Right lobe of liver (tissue), 6 donors: ENCODE results near the gene PRDM8. TPM values are rescaled to one million over a fixed set of nuclear protein-coding genes. Genes with fewer than 3 reads are reported as not detected.
"Not testable (repeated sequence)": the region's sequence is repeated elsewhere in the genome, so short reads cannot be mapped to it uniquely, and the experiment has no call there.

Source experiments
- ATAC-seq, 4 donors: fragments of 200-7000 bp; cut with Tn5 transposase; one replicate each; pipeline ENCODE4 v1.9.1; 2020; ENCODE audit warnings: mild to moderate bottlenecking in 4 of 4, moderate library complexity in 4 of 4
- DNase-seq, 3 donors: peaks; one replicate each; pipeline ENCODE4 v3.0.0-alpha.2; 2020
- H3K27ac ChIP-seq, 3 donors: fragments of 200-600 bp; one replicate each; pipeline ENCODE4 v1.8.0; 2022
- H3K27me3 ChIP-seq, 2 donors: fragments of 200-600 bp; one replicate each; pipeline ENCODE4 v1.8.0; 2022
- H3K36me3 ChIP-seq, 4 donors: fragments of 200-600 bp; sonication (generic) in 1 of 4; one replicate each; pipeline versions ENCODE4 v1.5.1 to v1.8.0; 2017 to 2022; ENCODE audit warnings: control low read depth in 1 of 4
- H3K4me1 ChIP-seq, 4 donors: fragments of 200-600 bp; sonication (generic) in 1 of 4; one replicate each; pipeline versions ENCODE4 v1.5.1 to v1.8.0; 2017 to 2022; ENCODE audit warnings: control low read depth in 1 of 4
- H3K4me3 ChIP-seq, 3 donors: fragments of 200-600 bp; one replicate each; pipeline ENCODE4 v1.8.0; 2022
- H3K9me3 ChIP-seq, 4 donors: fragments of 200-600 bp; sonication (generic) in 1 of 4; one replicate each; pipeline versions ENCODE4 v1.5.1 to v1.8.0; 2017 to 2022; ENCODE audit warnings: control low read depth in 1 of 4
- POLR2A ChIP-seq: fragments of 450-650 bp; IDR thresholded peaks from one replicate; pipeline ENCODE4 v1.6.1; 2017; ENCODE audit warnings: antibody characterized with exemption, mild to moderate bottlenecking
- WGBS: methylation state at CpG from one replicate; pipeline ENCODE4 v1.1.6; 2018; ENCODE audit warnings: low coverage, low lambda C conversion rate; ENCODE audit not compliant: insufficient coverage; ENCODE audit errors: missing lambda C conversion rate; 5-methylcytosine and 5-hydroxymethylcytosine counted together
- intact Hi-C, 2 donors: fragments of 100-400 bp; cut with DNase I; formaldehyde crosslinking; loops; one replicate each; pipeline versions ENCODE4 v1.11.2 to v1.14.1; 2022
- total RNA-seq, 6 experiments: library from RNA; depleted of rRNA in 2 of 6; stranded (reverse); fragments of >200 nt in 2 of 6; fragmentation: NEBNext Ultra II Directional in 3 of 6; extraction: Animal tissue kit (Norgen Biotek cat#: 25700) in 3 of 6; gene quantifications; one replicate each; pipeline versions ENCODE4 v1.1.0 to v1.2.4, GENCODE V29; 2016 to 2023
- TF ChIP-seq, protein P1 (sequence below), 4 donors: fragments of 200-600 bp in 3 of 4; fragments of 450-650 bp in 1 of 4; IDR thresholded peaks; one replicate each; pipeline versions ENCODE4 v1.5.1 to v1.8.0; 2016 to 2022; ENCODE audit warnings: antibody characterized with exemption in 4 of 4, mild to moderate bottlenecking in 2 of 4
- donor health status: DM: no; HTN: yes; CAD: no.
- donor health status: DM: no; HTN: no; CAD: no.
- donor health status: DM: no; HTN: no; CAD: no.
- donor health status: DM: no; HTN: yes; CAD: no.
- donor health status: DM: no; HTN: yes; CAD: no.

The PRDM8 gene
- total RNA-seq, 6 experiments from 2014 or later = 0.07 to 0.37 (median 0.12) TPM; not detected in 1

DNA sequence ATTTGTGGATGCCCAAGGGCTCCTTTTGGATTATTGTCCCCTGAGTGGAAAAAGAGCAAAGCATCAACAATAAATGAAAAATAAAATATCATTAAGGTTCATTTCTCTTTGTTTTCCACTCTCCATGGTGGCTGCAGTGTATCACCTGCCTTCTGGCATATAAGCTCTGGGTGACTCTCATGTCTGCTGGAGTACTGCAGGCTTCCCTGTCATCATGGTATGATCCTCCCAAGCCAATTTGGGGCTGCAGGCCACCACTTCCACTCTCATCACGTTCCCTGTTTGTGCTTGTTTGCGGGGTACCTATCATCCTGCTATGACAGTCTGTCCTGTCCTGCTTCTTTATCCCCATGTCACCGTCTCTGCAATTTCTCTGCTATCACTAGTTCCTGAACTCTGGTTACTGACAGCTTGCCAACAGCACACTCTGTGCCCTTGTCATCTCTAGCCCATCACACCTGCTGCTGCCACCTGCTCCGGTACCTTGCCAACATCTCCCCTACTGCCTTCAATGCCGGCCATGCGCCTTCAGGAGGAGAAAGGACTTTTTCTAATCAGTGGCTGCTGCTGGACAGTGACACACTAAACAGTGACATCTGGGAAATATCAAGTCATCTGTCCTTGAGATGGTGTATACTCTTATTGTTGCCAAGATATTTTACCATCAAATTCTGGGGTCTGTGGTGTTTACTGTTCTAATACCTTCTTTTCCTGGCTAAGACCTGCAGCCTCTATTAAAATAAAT lies 46.1 kb downstream of the PRDM8 start:
- no peaks in the 10 kb centered on the region for H3K36me3 ChIP-seq
- WGBS = 37% methylated on average over 6 of the region's 6 CpGs
- ATAC-seq (no peak), DNase-seq (no peak)
- no peaks in the 10 kb centered on the region for H3K27me3 ChIP-seq
- no peak for TF ChIP-seq POLR2A
- H3K4me1 ChIP-seq = no peaks in the 10 kb centered on the region
- intact Hi-C loops = no loop called here
- no peak overlapping the region for H3K27ac ChIP-seq
- no peaks in the 10 kb centered on the region for H3K9me3 ChIP-seq
- no peak overlapping the region for H3K4me3 ChIP-seq

DNA sequence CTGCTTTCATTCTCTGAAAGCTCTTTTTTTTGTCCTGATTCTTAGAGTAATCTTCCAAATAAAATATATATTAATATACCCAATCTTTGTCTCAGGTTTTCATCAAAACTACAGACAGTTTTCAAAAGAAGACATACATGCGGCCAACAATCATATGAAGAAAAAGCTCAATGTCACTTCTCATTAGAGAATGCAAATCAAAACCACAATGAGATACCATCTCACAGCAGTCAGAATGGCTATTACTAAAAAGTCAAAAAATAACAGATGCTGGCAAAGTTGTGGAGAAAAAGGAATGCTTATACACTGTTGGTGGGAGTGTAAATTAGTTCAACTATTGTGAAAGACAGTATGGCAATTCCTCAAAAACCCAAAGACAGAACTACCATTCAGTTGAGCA lies 50.2 kb downstream of the PRDM8 start:
- H3K9me3 ChIP-seq, H3K36me3 ChIP-seq, ATAC-seq, H3K4me3 ChIP-seq, intact Hi-C loops, H3K4me1 ChIP-seq, DNase-seq, H3K27me3 ChIP-seq, H3K27ac ChIP-seq: not testable (repeated sequence)
- WGBS = 77% methylated on average over 1 of the region's 1 CpG

DNA sequence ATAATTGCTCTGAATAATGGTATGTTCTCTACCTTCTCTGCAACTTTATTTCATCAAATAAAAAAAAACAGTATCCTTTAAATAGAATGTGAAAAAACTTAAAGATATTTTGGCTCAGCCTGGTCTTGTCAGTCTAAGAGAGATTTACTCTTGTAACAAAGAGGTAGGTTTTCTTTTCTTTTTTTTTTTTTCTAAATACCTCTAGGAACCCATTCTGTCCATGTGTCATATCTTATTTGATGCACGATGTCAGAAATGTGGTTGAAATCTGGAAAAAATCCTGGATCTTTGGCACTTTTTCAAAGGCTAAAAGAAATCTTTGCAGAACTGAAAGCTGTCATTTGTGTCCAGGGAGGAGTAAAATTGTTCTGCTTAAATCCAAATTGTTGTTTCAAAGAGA lies 51.8 kb downstream of the PRDM8 start:
- TF ChIP-seq, protein P1, sequence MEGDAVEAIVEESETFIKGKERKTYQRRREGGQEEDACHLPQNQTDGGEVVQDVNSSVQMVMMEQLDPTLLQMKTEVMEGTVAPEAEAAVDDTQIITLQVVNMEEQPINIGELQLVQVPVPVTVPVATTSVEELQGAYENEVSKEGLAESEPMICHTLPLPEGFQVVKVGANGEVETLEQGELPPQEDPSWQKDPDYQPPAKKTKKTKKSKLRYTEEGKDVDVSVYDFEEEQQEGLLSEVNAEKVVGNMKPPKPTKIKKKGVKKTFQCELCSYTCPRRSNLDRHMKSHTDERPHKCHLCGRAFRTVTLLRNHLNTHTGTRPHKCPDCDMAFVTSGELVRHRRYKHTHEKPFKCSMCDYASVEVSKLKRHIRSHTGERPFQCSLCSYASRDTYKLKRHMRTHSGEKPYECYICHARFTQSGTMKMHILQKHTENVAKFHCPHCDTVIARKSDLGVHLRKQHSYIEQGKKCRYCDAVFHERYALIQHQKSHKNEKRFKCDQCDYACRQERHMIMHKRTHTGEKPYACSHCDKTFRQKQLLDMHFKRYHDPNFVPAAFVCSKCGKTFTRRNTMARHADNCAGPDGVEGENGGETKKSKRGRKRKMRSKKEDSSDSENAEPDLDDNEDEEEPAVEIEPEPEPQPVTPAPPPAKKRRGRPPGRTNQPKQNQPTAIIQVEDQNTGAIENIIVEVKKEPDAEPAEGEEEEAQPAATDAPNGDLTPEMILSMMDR (IDR thresholded peaks at IDR 0.05) = no peak
- TF ChIP-seq POLR2A = no peak
- DNase-seq (no peak), ATAC-seq (no peak)
- no peaks in the 10 kb centered on the region for H3K36me3 ChIP-seq
- H3K27me3 ChIP-seq = no peaks in the 10 kb centered on the region
- no peaks in the 10 kb centered on the region for H3K9me3 ChIP-seq
- no peak overlapping the region for H3K4me3 ChIP-seq
- WGBS = 50% methylated on average over 1 of the region's 1 CpG
- H3K4me1 ChIP-seq = no peaks in the 10 kb centered on the region
- no peak overlapping the region for H3K27ac ChIP-seq
- intact Hi-C loops = no loop called here

DNA sequence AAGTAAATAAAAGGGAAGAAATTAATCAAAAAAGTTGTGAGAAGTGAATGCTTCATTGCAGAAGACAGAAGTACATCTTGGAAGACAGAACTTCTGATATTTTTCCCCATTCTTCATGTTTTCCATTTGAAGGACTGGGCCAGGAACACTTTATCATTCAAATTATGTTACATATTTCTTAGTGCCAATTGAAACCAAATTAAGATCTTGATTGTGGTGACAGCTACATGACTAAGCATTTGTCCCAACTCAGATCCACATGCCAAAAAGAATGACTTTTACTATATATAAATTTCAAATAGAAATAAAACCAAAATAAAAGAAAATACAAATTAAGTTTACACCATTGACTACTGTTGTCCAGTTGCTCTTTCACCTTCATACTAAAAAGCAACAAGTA lies 55.1 kb downstream of the PRDM8 start:
- no peak overlapping the region for H3K27ac ChIP-seq
- H3K4me1 ChIP-seq = no peaks in the 10 kb centered on the region
- H3K4me3 ChIP-seq = no peak overlapping the region
- no peaks in the 10 kb centered on the region for H3K9me3 ChIP-seq
- intact Hi-C loops = no loop called here
- ATAC-seq (no peak), DNase-seq (no peak)
- no peak for TF ChIP-seq POLR2A
- TF ChIP-seq, protein P1 (IDR thresholded peaks at IDR 0.05) = no peak
- no peaks in the 10 kb centered on the region for H3K27me3 ChIP-seq
- H3K36me3 ChIP-seq = no peaks in the 10 kb centered on the region

DNA sequence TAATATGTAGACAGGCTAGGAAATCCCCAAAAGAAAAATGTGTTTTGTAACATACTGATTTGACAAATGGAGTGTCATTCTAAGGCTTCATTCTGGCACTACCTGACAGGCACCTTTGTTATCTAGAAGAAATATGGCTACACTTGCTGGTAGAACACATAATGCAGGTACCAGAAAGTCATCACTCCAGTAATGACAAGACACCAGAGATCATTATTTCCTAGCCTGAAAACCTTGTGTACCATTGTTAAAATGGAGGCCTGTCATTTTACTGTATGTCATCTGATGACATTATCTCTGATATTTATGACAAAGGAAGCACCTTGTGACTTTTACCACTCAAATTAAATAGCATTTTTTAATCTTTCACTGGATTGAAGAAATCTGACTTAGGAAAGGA lies 55.6 kb downstream of the PRDM8 start:
- Histone ChIP-seq H3K27me3 (no peaks in the 10 kb centered on the region), H3K4me3 (no peak overlapping the region), H3K27ac (no peak overlapping the region), H3K9me3 (no peaks in the 10 kb centered on the region), H3K36me3 (no peaks in the 10 kb centered on the region), H3K4me1 (no peaks in the 10 kb centered on the region)
- intact Hi-C loops = no loop called here
- ATAC-seq (no peak), DNase-seq (no peak)
- TF ChIP-seq, protein P1 (IDR thresholded peaks at IDR 0.05) = no peak
- TF ChIP-seq POLR2A = no peak

DNA sequence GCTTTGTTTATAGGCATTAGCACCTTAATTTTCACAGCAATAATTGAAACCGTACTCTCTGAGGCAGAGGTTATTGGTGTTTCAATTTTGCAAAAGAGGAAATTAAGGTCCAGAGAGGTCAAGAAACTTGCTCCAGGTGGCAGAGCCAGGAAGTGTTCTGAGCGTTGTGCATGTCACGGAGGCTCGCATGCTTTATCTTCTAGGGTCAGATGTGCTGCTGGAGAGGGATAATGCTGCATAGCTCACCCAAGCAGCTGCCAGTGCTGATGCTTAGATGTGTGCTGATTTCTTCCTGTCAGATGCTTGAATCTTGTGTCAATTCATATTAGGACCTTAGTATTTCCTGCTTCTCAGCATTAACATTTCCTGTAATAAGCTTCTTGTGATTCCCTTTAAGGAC lies 56.2 kb downstream of the PRDM8 start:
- H3K27me3 ChIP-seq = no peaks in the 10 kb centered on the region
- H3K4me3 ChIP-seq = no peak overlapping the region
- H3K4me1 ChIP-seq = no peaks in the 10 kb centered on the region
- no peaks in the 10 kb centered on the region for H3K9me3 ChIP-seq
- no peak for TF ChIP-seq POLR2A
- TF ChIP-seq, protein P1 (IDR thresholded peaks at IDR 0.05) = no peak
- DNase-seq = no peak
- no peak overlapping the region for H3K27ac ChIP-seq
- WGBS = 28% methylated on average over 4 of the region's 4 CpGs
- intact Hi-C loops = no loop called here
- no peak for ATAC-seq
- no peaks in the 10 kb centered on the region for H3K36me3 ChIP-seq
